ENCODE measurements around the gene C10orf71.

- TF ChIP-seq EZH2 (IDR thresholded peaks at IDR 0.05) (no peak), CTCF (IDR thresholded peaks at IDR 0.05 in 2 of 3, conservative IDR thresholded peaks at IDR 0.05 in 1 of 3; ENCODE audit: borderline replicate concordance in 1 of 3, insufficient read depth in 1 of 3, low read depth in 2 of 3, low read length in 2 of 3) (no peak), RAD21 (IDR thresholded peaks at IDR 0.05; ENCODE audit: low read depth) (no peak), CBX3 (IDR thresholded peaks at IDR 0.05; ENCODE audit: low read depth) (no peak), SRF (IDR thresholded peaks at IDR 0.05; ENCODE audit: low read depth) (no peak), POLR2AphosphoS5 (IDR thresholded peaks at IDR 0.05; ENCODE audit: low read depth, low read length) (no peak), SIN3A (IDR thresholded peaks at IDR 0.05; ENCODE audit: low read depth) (no peak), JUND (IDR thresholded peaks at IDR 0.05) (no peak), ZNF274 (IDR thresholded peaks at IDR 0.05; ENCODE audit: low read depth, low read length) (no peak), ATF3 (IDR thresholded peaks at IDR 0.05) (no peak), EGR1 (IDR thresholded peaks at IDR 0.05; ENCODE audit: low read depth) (no peak), MAX (IDR thresholded peaks at IDR 0.05) (no peak), EZH2phosphoT487 (IDR thresholded peaks at IDR 0.05; ENCODE audit: borderline replicate concordance) (no peak)
These were observed 8.8 kb upstream of the C10orf71 start for GRCh38 chr10:49290131-49290530.

All from HCT116 (cell line).